Liver (tissue), 3 donors: ENCODE measurements around the gene GDF2.

Source experiments
- EGR1 ChIP-seq, 2 donors: IDR thresholded peaks; 2 replicates each; pipeline ENCODE4 v1.6.1; 2016 to 2018; ENCODE audit warnings: antibody characterized with exemption in 2 of 2, low read depth in 2 of 2
- FOXA1 ChIP-seq: IDR thresholded peaks from 2 replicates; pipeline ENCODE4 v1.6.1; 2016; ENCODE audit warnings: antibody characterized with exemption
- GABPA ChIP-seq, 2 donors: IDR thresholded peaks in 1 of 2; conservative IDR thresholded peaks in 1 of 2; 2 replicates each; pipeline ENCODE4 v1.6.1; 2016; ENCODE audit warnings: antibody characterized with exemption in 2 of 2, mild to moderate bottlenecking in 1 of 2, moderate library complexity in 1 of 2
- JUND ChIP-seq, 2 donors: IDR thresholded peaks; 2 replicates each; pipeline ENCODE4 v1.6.1; 2016; ENCODE audit warnings: antibody characterized with exemption in 2 of 2
- RAD21 ChIP-seq, 2 donors: IDR thresholded peaks; 2 replicates each; pipeline ENCODE4 v1.6.1; 2016; ENCODE audit warnings: antibody characterized with exemption in 2 of 2, mild to moderate bottlenecking in 2 of 2
- RXRA ChIP-seq, 2 donors: IDR thresholded peaks; 2 replicates each; pipeline ENCODE4 v1.6.1; 2017 to 2018; ENCODE audit warnings: antibody characterized with exemption in 2 of 2, mild to moderate bottlenecking in 1 of 2
- SP1 ChIP-seq: IDR thresholded peaks from 2 replicates; pipeline ENCODE4 v1.6.1; 2018; ENCODE audit warnings: antibody characterized with exemption, mild to moderate bottlenecking
- TAF1 ChIP-seq: conservative IDR thresholded peaks from 2 replicates; pipeline ENCODE4 v1.6.1; 2016; ENCODE audit warnings: antibody characterized with exemption, mild to moderate bottlenecking
- TF ChIP-seq, protein P1 (sequence below): fragments of 150-350 bp; IDR thresholded peaks from 2 replicates; pipeline ENCODE4 v1.5.1; 2017; ENCODE audit warnings: improper control_type of control experiment, low read depth, low read length; ENCODE audit not compliant: missing input control
- TF ChIP-seq, protein P2 (sequence below): IDR thresholded peaks from 2 replicates; pipeline ENCODE4 v1.6.1; 2016; ENCODE audit warnings: antibody characterized with exemption, mild to moderate bottlenecking
- TF ChIP-seq, protein P3 (sequence below): IDR thresholded peaks from 2 replicates; pipeline ENCODE4 v1.6.1; 2016; ENCODE audit warnings: antibody characterized with exemption
- TF ChIP-seq, protein P4 (sequence below): IDR thresholded peaks from 2 replicates; pipeline ENCODE4 v1.6.1; 2016; ENCODE audit warnings: antibody characterized with exemption
- TF ChIP-seq, protein P5 (sequence below): IDR thresholded peaks from 2 replicates; pipeline ENCODE4 v1.6.1; 2016; ENCODE audit warnings: antibody characterized with exemption
- donor health status: healthy.
- donor health status: healthy.

DNA sequence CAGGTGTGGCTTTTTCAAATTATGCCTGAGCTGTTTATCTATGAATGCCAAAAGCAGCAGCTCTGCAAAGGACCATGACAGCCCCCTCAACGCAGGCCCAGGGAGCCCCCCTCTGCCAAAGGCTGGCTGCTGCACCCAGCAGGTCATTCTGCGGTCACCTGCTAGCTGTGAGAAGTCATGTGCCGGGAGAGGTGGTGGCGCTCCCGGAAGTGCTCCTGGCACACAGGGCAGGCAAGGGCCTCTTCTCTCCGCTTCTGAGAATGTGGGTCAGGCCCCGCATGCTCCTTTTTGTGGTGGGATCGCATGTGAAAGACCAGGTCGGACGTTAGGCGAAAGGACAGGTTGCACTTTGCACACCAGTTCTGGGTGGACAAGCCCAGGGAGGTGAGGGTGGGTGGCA lies 45.4 kb downstream of the GDF2 start:
- no peak for TF ChIP-seq JUND (IDR thresholded peaks at IDR 0.05)
- TF ChIP-seq, protein P1, sequence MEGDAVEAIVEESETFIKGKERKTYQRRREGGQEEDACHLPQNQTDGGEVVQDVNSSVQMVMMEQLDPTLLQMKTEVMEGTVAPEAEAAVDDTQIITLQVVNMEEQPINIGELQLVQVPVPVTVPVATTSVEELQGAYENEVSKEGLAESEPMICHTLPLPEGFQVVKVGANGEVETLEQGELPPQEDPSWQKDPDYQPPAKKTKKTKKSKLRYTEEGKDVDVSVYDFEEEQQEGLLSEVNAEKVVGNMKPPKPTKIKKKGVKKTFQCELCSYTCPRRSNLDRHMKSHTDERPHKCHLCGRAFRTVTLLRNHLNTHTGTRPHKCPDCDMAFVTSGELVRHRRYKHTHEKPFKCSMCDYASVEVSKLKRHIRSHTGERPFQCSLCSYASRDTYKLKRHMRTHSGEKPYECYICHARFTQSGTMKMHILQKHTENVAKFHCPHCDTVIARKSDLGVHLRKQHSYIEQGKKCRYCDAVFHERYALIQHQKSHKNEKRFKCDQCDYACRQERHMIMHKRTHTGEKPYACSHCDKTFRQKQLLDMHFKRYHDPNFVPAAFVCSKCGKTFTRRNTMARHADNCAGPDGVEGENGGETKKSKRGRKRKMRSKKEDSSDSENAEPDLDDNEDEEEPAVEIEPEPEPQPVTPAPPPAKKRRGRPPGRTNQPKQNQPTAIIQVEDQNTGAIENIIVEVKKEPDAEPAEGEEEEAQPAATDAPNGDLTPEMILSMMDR, result no peak
- TF ChIP-seq, protein P2, sequence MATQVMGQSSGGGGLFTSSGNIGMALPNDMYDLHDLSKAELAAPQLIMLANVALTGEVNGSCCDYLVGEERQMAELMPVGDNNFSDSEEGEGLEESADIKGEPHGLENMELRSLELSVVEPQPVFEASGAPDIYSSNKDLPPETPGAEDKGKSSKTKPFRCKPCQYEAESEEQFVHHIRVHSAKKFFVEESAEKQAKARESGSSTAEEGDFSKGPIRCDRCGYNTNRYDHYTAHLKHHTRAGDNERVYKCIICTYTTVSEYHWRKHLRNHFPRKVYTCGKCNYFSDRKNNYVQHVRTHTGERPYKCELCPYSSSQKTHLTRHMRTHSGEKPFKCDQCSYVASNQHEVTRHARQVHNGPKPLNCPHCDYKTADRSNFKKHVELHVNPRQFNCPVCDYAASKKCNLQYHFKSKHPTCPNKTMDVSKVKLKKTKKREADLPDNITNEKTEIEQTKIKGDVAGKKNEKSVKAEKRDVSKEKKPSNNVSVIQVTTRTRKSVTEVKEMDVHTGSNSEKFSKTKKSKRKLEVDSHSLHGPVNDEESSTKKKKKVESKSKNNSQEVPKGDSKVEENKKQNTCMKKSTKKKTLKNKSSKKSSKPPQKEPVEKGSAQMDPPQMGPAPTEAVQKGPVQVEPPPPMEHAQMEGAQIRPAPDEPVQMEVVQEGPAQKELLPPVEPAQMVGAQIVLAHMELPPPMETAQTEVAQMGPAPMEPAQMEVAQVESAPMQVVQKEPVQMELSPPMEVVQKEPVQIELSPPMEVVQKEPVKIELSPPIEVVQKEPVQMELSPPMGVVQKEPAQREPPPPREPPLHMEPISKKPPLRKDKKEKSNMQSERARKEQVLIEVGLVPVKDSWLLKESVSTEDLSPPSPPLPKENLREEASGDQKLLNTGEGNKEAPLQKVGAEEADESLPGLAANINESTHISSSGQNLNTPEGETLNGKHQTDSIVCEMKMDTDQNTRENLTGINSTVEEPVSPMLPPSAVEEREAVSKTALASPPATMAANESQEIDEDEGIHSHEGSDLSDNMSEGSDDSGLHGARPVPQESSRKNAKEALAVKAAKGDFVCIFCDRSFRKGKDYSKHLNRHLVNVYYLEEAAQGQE, result no peak
- no peak for TF ChIP-seq RAD21 (IDR thresholded peaks at IDR 0.05)
- TF ChIP-seq, protein P3, sequence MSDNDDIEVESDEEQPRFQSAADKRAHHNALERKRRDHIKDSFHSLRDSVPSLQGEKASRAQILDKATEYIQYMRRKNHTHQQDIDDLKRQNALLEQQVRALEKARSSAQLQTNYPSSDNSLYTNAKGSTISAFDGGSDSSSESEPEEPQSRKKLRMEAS, result no peak
- TF ChIP-seq TAF1, result no peak
- TF ChIP-seq GABPA (IDR thresholded peaks at IDR 0.05 in 1 of 2, conservative IDR thresholded peaks at IDR 0.05 in 1 of 2), result no peak
- TF ChIP-seq, protein P4, sequence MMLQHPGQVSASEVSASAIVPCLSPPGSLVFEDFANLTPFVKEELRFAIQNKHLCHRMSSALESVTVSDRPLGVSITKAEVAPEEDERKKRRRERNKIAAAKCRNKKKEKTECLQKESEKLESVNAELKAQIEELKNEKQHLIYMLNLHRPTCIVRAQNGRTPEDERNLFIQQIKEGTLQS, result no peak
- TF ChIP-seq SP1, result no peak
- TF ChIP-seq FOXA1, result no peak
- TF ChIP-seq RXRA (IDR thresholded peaks at IDR 0.05), result no peak
- TF ChIP-seq, protein P5, sequence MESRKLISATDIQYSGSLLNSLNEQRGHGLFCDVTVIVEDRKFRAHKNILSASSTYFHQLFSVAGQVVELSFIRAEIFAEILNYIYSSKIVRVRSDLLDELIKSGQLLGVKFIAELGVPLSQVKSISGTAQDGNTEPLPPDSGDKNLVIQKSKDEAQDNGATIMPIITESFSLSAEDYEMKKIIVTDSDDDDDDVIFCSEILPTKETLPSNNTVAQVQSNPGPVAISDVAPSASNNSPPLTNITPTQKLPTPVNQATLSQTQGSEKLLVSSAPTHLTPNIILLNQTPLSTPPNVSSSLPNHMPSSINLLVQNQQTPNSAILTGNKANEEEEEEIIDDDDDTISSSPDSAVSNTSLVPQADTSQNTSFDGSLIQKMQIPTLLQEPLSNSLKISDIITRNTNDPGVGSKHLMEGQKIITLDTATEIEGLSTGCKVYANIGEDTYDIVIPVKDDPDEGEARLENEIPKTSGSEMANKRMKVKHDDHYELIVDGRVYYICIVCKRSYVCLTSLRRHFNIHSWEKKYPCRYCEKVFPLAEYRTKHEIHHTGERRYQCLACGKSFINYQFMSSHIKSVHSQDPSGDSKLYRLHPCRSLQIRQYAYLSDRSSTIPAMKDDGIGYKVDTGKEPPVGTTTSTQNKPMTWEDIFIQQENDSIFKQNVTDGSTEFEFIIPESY, result no peak
- no peak for TF ChIP-seq EGR1 (IDR thresholded peaks at IDR 0.05; ENCODE audit: low read depth in 2 of 2)
